Adipocyte (in vitro differentiated cells): Measurements from ENCODE around the gene ANKH.

Source experiments
- DNase-seq: peaks from one replicate; pipeline ENCODE4 v3.0.0-alpha.2; 2015; ENCODE audit warnings: low read depth
- H3K27me3 ChIP-seq: replicated peaks from 2 replicates; pipeline ENCODE4 v1.7.0; 2013; ENCODE audit warnings: mild to moderate bottlenecking, low read length, moderate library complexity; ENCODE audit not compliant: control insufficient read depth, insufficient read depth
- H3K36me3 ChIP-seq: 2 replicates; pipeline ENCODE4 v1.7.0; 2013; ENCODE audit warnings: low read length, mild to moderate bottlenecking, moderate library complexity; ENCODE audit not compliant: control insufficient read depth, insufficient read depth, severe bottlenecking
- H3K4me1 ChIP-seq: 2 replicates; pipeline ENCODE4 v1.7.0; 2013; ENCODE audit warnings: mild to moderate bottlenecking, low read length, moderate library complexity; ENCODE audit not compliant: control insufficient read depth, insufficient read depth
- H3K4me3 ChIP-seq: 2 replicates; pipeline ENCODE4 v1.7.0; 2013; ENCODE audit warnings: mild to moderate bottlenecking, low read length, moderate library complexity
- H3K9ac ChIP-seq: 2 replicates; pipeline ENCODE4 v1.7.0; 2013; ENCODE audit warnings: mild to moderate bottlenecking, low read length, moderate library complexity
- H3K9me3 ChIP-seq: 2 replicates; pipeline ENCODE4 v1.7.0; 2013; ENCODE audit warnings: mild to moderate bottlenecking, low read length, moderate library complexity; ENCODE audit not compliant: control insufficient read depth

ANKH gene

DNA sequence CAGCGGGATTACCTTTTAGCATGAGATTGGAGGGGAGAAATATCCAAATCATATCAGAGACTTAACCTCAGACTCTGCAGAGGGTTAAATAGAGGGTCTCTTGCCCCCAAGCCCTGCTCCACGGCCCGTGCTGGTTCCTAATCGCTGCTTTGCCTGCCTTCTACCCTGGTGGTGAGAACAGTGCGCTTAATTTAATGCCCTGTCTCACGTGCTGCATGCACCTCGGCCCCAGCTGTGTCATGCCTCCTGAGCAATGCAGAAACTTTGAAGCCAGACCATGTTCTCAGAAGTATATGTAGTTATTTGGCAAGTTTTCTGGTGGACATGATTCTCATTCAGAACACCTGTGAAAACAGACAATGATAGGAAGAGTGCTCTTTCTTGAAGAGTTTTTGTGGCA, 205.6 kb downstream of the ANKH start:
- Histone ChIP-seq H3K4me3 (peak overlapping the region; percentile 93), H3K36me3 (no peaks in the 10 kb centered on the region)
- DNase-seq: peak; percentile 27

DNA sequence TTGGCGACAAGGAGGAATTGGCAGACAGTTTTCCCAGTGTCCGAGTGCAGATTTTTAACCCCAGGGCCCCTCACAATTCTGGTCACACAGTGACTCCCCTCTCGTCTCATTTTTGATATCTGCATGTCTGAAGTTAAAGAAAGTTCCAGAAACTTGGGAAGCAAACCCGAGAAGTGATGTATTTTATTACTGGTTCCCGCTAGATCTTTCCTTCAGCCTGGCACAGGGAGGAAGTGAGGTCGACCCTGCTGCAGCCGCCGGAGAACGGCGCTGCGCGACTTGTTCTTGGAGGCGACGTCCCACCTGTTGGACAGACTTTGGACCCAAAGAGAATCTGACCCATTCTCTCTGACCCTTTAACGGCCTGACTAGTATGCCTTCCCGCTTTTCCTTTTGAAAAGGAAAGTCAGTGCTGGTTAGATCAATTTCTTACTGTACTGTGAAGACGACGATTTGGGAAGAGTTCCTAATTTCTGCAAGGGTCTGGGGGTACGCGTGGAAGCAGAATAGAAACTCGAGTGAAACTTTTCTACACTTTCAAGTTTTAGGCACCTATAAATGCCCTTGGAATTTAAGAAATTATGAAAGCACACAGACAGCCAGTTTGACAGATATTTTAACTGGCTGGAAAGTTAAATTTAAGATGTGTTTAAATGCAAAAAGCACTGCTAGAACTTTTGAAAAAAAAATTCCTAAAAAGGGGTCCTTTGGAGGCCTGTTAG, 206.3 kb downstream of the ANKH start:
- H3K27me3 ChIP-seq: no peaks in the 10 kb centered on the region
- peak overlapping the region; percentile 93 for H3K9ac ChIP-seq

More for the DNA sequence above, 205.6 kb downstream of the ANKH start:
- Histone ChIP-seq H3K9ac (peak overlapping the region; percentile 93), H3K4me1 (peaks cover 29% of the 10 kb centered on the region), H3K9me3 (no peaks in the 10 kb centered on the region), H3K27me3 (no peaks in the 10 kb centered on the region)

DNA sequence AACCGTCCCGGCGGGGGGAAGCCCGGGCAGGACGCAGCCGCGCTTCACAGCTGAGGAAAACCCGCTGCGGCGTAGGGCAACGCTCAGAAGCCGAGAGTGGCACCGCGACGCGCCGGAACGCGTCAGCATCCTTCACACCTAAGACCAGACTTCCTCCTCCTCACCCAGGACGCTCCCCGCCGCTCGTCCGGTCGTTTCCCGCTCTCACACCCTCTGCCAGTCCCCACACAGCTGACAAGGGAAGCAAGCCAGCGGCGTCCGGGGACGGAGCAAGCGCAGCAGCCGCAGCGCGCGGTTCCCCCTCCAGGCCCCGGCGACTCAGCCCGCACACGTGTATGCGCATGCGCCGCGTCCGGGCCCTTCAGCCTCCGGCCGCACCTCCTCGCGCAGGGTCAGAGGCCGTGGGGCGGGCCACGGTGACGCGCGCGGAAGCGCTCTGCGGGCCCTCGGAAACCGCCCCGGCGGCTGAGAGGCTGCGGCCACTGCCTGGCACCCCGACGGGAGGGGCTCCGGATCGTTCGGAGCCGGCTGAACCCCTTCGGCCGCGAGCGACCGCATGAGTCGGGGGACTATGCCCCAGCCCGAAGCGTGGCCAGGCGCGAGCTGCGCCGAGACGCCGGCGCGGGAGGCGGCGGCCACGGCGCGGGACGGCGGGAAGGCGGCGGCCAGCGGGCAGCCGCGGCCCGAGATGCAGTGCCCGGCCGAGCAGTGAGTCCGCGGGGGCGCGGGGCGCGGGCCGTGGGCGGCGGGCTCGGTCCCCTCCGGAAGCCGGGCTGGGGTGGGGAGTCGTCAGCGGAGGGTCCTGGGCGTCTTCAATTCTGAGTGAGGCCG, 207.1 kb downstream of the ANKH start, which contains the start of gene OTULIN:
TSS of gene OTULIN (plus strand) at position 449 of the 831 bp plus-strand sequence. CDS start at position 557, 108 bp downstream.
- peak within 1 kb of the TSS; percentile 93 for H3K9ac ChIP-seq
- H3K36me3 ChIP-seq: no peaks in the 10 kb centered on the region
- peak; percentile 97 for DNase-seq
- H3K9me3 ChIP-seq: no peaks in the 10 kb centered on the region
- peak within 1 kb of the TSS; percentile 93 for H3K4me3 ChIP-seq
- no peaks in the 10 kb centered on the region for H3K27me3 ChIP-seq
- peaks cover 42% of the 10 kb centered on the region for H3K4me1 ChIP-seq

More for the DNA sequence above, 206.3 kb downstream of the ANKH start:
- peak; percentile 64 for DNase-seq
- H3K4me1 ChIP-seq: peaks cover 35% of the 10 kb centered on the region
- peak overlapping the region; percentile 93 for H3K4me3 ChIP-seq
- H3K9me3 ChIP-seq: no peaks in the 10 kb centered on the region
- H3K36me3 ChIP-seq: no peaks in the 10 kb centered on the region

DNA sequence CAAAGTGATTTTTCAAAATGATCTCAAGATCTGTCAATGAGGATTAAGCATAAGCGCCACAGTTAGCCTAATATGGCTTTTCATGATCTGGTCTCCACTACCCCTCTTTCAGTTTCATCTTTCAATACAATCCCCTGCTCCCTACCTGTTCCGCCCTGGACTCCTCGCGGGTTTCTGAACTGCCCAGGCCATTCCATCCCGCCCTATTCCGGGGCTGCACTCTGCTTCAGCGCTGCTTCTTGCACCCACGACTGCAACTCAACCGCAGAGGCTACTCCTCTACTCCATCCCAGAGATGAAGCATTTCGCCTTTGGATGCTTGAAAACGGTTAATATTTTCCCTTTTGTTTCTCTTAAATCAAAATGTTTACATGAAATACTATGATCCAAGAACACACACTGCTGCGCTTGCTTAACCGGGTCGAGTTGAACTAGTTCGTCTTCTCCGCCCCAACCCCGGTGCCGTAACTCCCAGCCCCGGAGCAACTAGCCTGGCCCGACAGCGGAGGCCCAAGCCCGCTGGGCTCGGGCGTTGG, 207.8 kb downstream of the ANKH start:
- H3K9ac ChIP-seq: peak overlapping the region; percentile 93
- H3K9me3 ChIP-seq: no peaks in the 10 kb centered on the region
- no peak for DNase-seq
- peaks cover 42% of the 10 kb centered on the region for H3K4me1 ChIP-seq
- H3K27me3 ChIP-seq: no peaks in the 10 kb centered on the region
- H3K36me3 ChIP-seq: no peaks in the 10 kb centered on the region
- H3K4me3 ChIP-seq: peak overlapping the region; percentile 93

DNA sequence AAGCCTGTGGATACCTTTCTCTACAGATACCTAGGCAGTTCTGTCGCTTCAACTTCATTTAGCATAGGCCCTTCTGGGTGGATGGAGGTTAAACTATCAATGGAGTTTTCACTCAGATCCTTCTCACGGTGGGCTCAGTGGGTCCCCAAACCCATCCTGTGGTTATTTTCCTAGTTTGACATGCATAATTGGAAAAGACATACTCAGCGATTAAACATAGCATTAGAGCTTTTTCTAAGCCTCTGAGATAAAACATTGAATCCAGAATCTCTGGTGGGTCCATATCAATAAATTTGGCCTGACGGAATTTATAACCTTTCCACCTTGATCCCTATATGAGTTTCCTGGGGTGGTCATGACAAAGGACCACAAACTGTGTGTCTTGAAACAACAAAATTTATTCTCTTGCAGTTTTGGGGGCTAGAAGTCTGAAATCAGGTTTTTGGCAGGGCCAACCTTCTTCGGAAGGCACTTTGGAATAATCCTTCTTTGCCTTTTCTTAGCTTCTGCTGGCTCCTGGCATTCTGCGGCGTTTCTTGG, 208.8 kb downstream of the ANKH start:
- Histone ChIP-seq H3K9me3 (no peaks in the 10 kb centered on the region), H3K4me1 (peaks cover 40% of the 10 kb centered on the region), H3K4me3 (peak overlapping the region; percentile 93), H3K9ac (peak overlapping the region; percentile 93), H3K27me3 (no peaks in the 10 kb centered on the region), H3K36me3 (no peaks in the 10 kb centered on the region)
- DNase-seq: no peak

DNA sequence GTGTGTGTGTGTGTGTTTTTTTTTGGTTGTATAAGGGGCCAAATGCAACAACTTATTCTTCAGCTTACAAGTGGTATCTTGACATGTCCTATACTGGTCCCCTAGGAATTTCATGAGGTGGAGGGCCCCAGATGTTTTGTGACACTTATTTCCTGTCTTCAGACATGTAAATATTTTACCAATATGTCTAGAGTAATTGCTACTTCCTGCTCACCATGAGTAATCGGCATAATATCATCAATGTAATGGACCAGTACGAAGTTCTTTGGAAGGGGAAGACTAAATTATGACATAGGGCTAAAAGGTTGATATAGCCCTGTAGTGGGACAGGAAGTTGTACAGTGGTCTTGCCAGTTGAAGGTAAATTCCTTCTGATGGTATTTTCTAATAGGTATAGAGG, 210.7 kb downstream of the ANKH start:
- no peak for DNase-seq
- no peaks in the 10 kb centered on the region for H3K27me3 ChIP-seq
- no peaks in the 10 kb centered on the region for H3K36me3 ChIP-seq
- no peak overlapping the region for H3K4me3 ChIP-seq
- H3K4me1 ChIP-seq: peaks cover 28% of the 10 kb centered on the region
- H3K9me3 ChIP-seq: no peaks in the 10 kb centered on the region
- no peak overlapping the region for H3K9ac ChIP-seq

DNA sequence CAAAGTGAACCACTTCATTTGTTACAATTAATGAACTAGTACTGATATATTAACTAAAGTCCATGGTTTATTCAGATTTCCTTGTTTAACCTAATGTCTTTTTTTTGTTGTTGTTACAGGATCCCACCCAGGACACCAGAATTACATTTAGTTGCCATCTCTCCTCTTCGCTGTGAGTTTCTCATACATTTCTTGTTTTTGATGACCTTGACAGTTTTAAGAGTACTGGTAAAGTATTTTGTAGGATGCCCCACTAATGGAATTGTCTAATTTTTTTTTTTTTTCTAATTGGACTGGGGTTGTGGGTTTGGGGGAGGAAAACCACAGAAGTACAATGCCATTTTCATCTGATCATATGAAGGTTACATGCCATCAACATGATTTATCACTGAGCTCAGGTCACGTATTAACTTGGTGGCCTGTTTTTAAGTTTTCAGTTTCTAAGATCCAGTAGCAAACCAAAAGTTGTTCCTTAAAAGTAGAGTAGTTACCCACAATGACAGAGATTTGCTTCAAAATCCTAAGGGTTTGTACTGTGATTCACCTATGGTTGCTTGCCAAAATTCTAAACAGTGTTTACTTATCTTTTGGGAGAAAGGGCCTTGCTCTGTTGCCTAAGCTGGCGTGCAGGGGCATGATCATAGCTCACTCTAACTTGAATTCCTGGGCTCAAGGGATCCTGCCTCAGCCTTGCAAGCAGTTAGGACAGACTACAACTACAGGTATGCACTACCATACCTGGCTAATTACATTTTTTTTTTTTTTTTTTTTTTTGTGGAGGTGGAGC, 211.6 kb downstream of the ANKH start:
- Histone ChIP-seq H3K27me3 (no peaks in the 10 kb centered on the region), H3K4me3 (peak overlapping the region; percentile 1), H3K9ac (no peak overlapping the region), H3K9me3 (no peaks in the 10 kb centered on the region), H3K36me3 (no peaks in the 10 kb centered on the region), H3K4me1 (peaks cover 22% of the 10 kb centered on the region)
- DNase-seq: peak; percentile 67

DNA sequence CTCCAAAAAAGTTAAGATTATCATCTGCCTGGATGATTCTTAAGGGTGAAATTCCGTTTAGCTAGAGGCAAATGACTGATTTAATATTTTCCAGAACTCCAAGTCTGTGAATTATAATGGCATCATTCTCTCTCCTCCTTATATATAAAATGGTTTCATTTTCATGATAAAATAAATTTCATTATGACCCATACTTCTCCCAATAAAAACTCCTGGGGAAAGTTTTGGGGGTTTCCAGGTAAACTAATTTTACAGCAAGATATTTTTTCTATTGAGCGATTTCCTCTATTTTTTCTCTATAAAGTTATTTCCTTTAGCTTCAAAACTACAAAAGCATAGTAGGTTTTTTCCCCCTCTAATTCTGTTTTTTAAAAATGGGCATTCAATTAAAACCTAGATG, 214.7 kb downstream of the ANKH start:
- DNase-seq: no peak
- no peaks in the 10 kb centered on the region for H3K27me3 ChIP-seq
- no peak overlapping the region for H3K9ac ChIP-seq
- peaks cover 12% of the 10 kb centered on the region for H3K4me1 ChIP-seq
- H3K36me3 ChIP-seq: no peaks in the 10 kb centered on the region
- H3K9me3 ChIP-seq: no peaks in the 10 kb centered on the region
- H3K4me3 ChIP-seq: no peak overlapping the region

DNA sequence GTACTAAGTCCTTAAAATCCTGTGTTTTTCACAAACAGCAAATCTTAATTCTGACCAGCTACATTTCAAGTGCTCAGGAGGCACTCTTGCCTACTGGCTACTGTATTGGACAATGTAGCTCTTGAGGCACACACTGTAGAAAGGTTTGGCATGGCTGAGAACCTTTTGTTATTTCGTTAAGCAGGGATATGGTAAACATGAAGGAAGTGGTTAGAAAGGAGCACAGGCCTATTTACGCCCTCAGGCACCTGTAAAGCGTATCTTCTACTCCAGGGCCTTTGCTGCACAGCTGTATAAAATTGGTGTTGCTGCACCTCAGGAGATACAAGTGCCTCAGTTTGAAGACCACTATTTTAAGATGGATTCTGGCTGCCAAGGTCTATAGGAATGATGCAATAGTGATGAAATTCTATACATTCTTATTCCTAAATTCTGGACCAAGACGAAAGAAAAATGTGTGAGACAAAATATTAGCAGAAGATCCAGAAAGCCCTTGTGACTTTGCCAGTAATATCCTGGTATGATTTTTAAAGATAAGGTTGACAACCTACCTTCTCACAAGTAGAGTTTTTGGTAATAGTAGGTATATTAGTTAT, 216.3 kb downstream of the ANKH start:
- Histone ChIP-seq H3K4me3 (no peak overlapping the region), H3K9me3 (no peaks in the 10 kb centered on the region), H3K36me3 (no peaks in the 10 kb centered on the region), H3K4me1 (peaks cover 6% of the 10 kb centered on the region), H3K9ac (no peak overlapping the region), H3K27me3 (no peaks in the 10 kb centered on the region)
- no peak for DNase-seq
